ENCODE results near the gene GLI3.

DNA sequence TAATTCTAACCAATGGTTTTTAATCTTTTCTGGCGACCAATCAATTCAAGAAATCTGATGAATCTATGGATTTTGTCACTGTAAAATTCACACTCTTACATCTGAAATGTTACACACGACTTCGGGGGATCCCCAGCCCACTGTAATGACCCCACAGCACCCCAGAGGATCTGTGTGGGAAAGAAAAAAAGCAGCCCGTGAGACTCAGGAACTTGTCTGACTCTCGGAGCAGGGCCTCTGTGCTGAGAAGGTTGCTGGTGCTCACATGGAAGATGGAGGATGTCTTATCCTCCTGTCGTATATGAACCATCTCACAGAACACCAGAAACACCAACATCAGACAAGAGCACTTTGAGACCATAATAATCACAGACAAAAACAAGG is 305.8 kb downstream of the GLI3 start:
- TF ChIP-seq, protein P1, sequence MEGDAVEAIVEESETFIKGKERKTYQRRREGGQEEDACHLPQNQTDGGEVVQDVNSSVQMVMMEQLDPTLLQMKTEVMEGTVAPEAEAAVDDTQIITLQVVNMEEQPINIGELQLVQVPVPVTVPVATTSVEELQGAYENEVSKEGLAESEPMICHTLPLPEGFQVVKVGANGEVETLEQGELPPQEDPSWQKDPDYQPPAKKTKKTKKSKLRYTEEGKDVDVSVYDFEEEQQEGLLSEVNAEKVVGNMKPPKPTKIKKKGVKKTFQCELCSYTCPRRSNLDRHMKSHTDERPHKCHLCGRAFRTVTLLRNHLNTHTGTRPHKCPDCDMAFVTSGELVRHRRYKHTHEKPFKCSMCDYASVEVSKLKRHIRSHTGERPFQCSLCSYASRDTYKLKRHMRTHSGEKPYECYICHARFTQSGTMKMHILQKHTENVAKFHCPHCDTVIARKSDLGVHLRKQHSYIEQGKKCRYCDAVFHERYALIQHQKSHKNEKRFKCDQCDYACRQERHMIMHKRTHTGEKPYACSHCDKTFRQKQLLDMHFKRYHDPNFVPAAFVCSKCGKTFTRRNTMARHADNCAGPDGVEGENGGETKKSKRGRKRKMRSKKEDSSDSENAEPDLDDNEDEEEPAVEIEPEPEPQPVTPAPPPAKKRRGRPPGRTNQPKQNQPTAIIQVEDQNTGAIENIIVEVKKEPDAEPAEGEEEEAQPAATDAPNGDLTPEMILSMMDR (IDR thresholded peaks at IDR 0.05; ENCODE audit: insufficient read depth, low read depth, low read length): no peak
- TF ChIP-seq EZH2 (IDR thresholded peaks at IDR 0.05; ENCODE audit: insufficient read depth, low read length): no peak
